BLaER1 treated with 17β-estradiol and CSF1 and Interleukin-3, amounts not matched to agents 10 nM and 100 nM (cell line): ENCODE results near the gene GPRC5C.
"Not testable (repeated sequence)": the region's sequence is repeated elsewhere in the genome, so short reads cannot be mapped to it uniquely, and the experiment has no call there.

ENCODE experiments used
- H3K27ac ChIP-seq, 11 experiments: shearing (Covaris generic); formaldehyde crosslinking; 2 replicates each; pipeline ENCODE4 v1.8.1; 2022
- H3K27me3 ChIP-seq, 11 experiments: shearing (Covaris generic); formaldehyde crosslinking; 2 replicates each; pipeline ENCODE4 v1.8.1; 2022
- H3K36me3 ChIP-seq, 11 experiments: shearing (Covaris generic); formaldehyde crosslinking; 2 replicates each; pipeline ENCODE4 v1.8.1; 2022
- H3K4me1 ChIP-seq, 10 experiments: shearing (Covaris generic); formaldehyde crosslinking; 2 replicates each; pipeline ENCODE4 v1.8.1; 2022
- H3K4me2 ChIP-seq, 11 experiments: shearing (Covaris generic); formaldehyde crosslinking; 2 replicates each; pipeline ENCODE4 v1.8.1; 2022
- H3K4me3 ChIP-seq, 10 experiments: shearing (Covaris generic); formaldehyde crosslinking; 2 replicates each; pipeline ENCODE4 v1.8.1; 2022
- H3K9ac ChIP-seq, 11 experiments: shearing (Covaris generic); formaldehyde crosslinking; 2 replicates each; pipeline ENCODE4 v1.8.1; 2022
- H3K9me3 ChIP-seq, 11 experiments: shearing (Covaris generic); formaldehyde crosslinking; replicated peaks in 1 of 11; 2 replicates each; pipeline ENCODE4 v1.8.1; 2022
- H4K20me1 ChIP-seq, 11 experiments: shearing (Covaris generic); formaldehyde crosslinking; 2 replicates each; pipeline ENCODE4 v1.8.1; 2022
- Cebpa-rat ChIP-seq, 11 experiments: shearing (Covaris generic); IDR thresholded peaks; 2 replicates each; pipeline ENCODE4 v1.8.1; 2022

Gene GPRC5C

DNA sequence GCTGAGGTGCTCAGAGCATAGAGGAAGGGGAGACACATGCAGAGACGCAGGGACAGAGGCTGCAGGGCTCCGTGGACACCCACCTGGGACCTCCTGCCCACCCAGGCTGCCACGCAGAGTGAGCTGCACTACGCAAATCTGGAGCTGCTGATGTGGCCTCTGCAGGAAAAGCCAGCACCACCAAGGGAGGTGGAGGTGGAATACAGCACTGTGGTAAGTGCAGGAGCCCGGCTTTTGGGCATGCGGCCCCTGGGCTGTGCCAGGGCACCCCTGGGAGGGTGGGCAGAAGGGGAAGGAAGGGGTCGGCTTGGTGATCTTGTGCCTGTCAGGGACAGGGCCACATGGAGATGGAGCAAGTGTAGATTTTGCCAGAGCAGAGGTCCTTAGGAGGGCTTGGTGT, 49.7 kb downstream of the GPRC5C start:
- no peak overlapping the region for H3K4me3 ChIP-seq
- no peak overlapping the region for H3K9ac ChIP-seq
- peak overlapping the region in 2 of 11 experiments; percentile 9 to 16; a peak in 1 of 22 replicates for H3K4me2 ChIP-seq
- no peak overlapping the region for H3K27ac ChIP-seq
- no peak for TF ChIP-seq Cebpa-rat (IDR thresholded peaks at IDR 0.05)
- H3K4me1 ChIP-seq: peaks cover 32 to 47% (median 36%) of the 10 kb centered on the region in 10 experiments
- H3K9me3 ChIP-seq: peaks cover 0 to 3% (median 0%) of the 10 kb centered on the region in 11 experiments; a peak in 6 of 22 replicates
- H3K36me3 ChIP-seq: peaks cover 0 to 80% (median 0%) of the 10 kb centered on the region in 11 experiments; a peak in 6 of 22 replicates
- peaks cover 0 to 10% (median 0%) of the 10 kb centered on the region in 11 experiments; a peak in 2 of 22 replicates for H4K20me1 ChIP-seq
- H3K27me3 ChIP-seq: no peaks in the 10 kb centered on the region

DNA sequence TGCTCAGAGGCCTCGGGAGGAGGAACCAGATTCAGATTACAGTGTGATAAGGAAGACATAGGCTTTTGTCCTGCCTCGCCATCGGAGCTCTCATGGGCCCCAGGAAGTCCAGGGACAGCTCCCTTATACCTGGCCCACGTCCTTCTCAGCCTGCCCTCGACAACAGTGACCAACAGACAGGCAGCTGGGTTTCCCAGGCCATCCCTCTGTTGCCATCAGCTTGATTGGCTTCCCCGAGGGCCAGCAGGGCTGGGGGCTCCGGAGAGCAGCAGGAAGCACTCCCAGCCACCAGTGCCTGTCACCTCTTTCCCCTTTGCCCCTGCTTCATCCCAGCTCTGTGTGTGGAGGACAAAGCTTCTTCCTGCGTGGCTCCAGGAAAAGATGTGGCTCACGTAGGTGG, 52.2 kb downstream of the GPRC5C start:
- Histone ChIP-seq H3K4me3 (no peak overlapping the region), H3K27ac (no peak overlapping the region), H3K4me2 (no peak overlapping the region), H3K27me3 (no peaks in the 10 kb centered on the region), H3K4me1 (peaks cover 14 to 26% (median 14%) of the 10 kb centered on the region in 10 experiments), H3K36me3 (peaks cover 0 to 88% (median 0%) of the 10 kb centered on the region in 11 experiments; a peak in 6 of 22 replicates), H3K9me3 (peaks cover 12 to 21% (median 16%) of the 10 kb centered on the region in 11 experiments; a peak in 21 of 22 replicates), H4K20me1 (no peaks in the 10 kb centered on the region; a peak in 1 of 22 replicates), H3K9ac (no peak overlapping the region)
- TF ChIP-seq Cebpa-rat (IDR thresholded peaks at IDR 0.05): no peak

DNA sequence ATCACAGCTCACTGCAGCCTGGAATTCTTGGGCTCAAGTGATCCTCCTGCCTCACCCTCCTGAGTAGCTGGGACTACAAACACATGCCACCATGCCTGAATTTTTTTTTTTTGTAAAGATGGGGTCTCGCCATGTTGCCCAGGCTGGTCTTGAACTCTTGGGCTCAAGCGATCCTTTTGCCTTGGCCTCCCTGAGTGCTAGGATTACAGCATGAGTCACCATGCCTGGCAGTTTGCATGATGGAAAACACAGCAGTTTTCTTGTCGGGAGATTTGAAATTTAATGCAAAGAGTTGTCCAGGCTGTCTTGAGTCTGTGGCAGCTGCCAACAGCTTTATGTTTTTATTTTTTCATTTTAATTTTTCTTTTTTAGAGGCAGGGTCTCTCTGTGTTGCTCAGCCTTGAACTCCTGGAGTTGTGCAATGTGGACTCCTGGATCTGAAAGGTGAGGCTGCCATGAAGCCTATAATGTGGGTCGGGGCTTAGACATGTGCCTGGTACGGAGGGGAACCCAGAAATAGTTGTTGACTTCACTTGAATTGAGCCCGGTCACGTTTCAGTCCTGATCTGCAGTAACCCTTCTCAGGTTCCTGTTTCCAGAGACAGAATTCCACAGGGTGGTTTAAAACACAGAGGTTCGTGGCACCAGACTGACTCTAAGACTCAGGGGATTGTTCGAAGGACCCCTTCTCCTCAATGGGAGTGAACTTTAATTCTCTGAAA, 53.3 kb downstream of the GPRC5C start:
- Histone ChIP-seq H3K27me3 (no peaks in the 10 kb centered on the region), H3K36me3 (peaks cover 0 to 84% (median 0%) of the 10 kb centered on the region in 11 experiments; a peak in 6 of 22 replicates), H3K4me1 (peaks cover 2 to 14% (median 3%) of the 10 kb centered on the region in 10 experiments; a peak in 17 of 20 replicates), H3K4me3 (no peak overlapping the region), H3K27ac (no peak overlapping the region), H3K9ac (no peak overlapping the region), H4K20me1 (no peaks in the 10 kb centered on the region; a peak in 1 of 22 replicates), H3K9me3 (peaks cover 12 to 21% (median 17%) of the 10 kb centered on the region in 11 experiments; a peak in 21 of 22 replicates), H3K4me2 (no peak overlapping the region; a peak in 1 of 22 replicates)
- no peak for TF ChIP-seq Cebpa-rat (IDR thresholded peaks at IDR 0.05)

DNA sequence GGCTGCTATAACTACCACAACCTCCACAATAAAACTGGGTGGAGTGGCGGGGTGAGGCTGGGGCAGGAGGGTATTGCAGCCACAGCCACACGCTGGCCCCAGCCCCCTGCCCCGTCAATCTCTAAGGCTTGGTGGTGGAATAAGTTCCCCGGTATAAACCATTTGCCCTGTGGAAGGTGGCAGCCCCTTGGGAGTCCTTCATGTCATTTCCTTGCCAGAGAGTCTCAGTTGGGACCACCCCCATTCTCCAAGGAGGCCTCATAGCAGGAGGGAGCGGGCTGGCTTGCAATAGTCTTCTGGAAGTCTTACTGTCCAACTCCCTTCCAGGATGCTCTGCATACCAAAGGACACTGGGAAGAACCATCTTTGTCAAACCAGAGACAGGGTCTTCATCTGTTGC, 54.0 kb downstream of the GPRC5C start:
- H3K9me3 ChIP-seq: peaks cover 12 to 21% (median 17%) of the 10 kb centered on the region in 11 experiments; a peak in 21 of 22 replicates
- H3K27ac ChIP-seq: no peak overlapping the region
- no peaks in the 10 kb centered on the region for H3K27me3 ChIP-seq
- H3K4me1 ChIP-seq: peaks cover 0 to 8% (median 0%) of the 10 kb centered on the region in 10 experiments; a peak in 5 of 20 replicates
- no peak overlapping the region for H3K9ac ChIP-seq
- H4K20me1 ChIP-seq: no peaks in the 10 kb centered on the region; a peak in 1 of 22 replicates
- TF ChIP-seq Cebpa-rat (IDR thresholded peaks at IDR 0.05): no peak
- peak overlapping the region in 1 of 11 experiments; percentile 10; a peak in 1 of 22 replicates for H3K4me2 ChIP-seq
- peaks cover 0 to 77% (median 0%) of the 10 kb centered on the region in 11 experiments; a peak in 6 of 22 replicates for H3K36me3 ChIP-seq
- no peak overlapping the region for H3K4me3 ChIP-seq

DNA sequence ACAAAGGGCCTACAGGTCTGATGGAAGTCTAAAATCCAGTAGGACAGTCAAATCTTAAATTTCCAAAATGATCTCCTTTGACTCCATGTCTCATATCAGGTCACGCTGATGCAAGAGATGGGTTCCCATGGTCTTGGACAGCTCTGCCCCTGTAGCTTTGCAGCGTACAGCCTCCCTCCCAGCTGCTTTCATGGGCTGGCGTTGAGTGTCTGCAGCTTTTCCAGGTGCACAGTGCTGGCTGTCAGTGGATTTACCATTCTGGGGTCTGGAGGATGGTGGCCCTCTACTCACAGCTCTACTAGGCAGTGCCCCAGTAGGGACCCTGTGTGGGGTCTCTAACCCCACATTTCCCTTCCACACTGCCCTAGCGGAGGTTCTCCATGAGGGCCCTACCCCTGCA, 56.4 kb downstream of the GPRC5C start:
- H4K20me1 ChIP-seq, H3K27me3 ChIP-seq, H3K27ac ChIP-seq, H3K4me3 ChIP-seq, H3K9ac ChIP-seq, H3K4me2 ChIP-seq: not testable (repeated sequence)
- peaks cover 0 to 27% (median 4%) of the 10 kb centered on the region in 10 experiments; a peak in 10 of 20 replicates for H3K4me1 ChIP-seq
- peaks cover 0 to 53% (median 0%) of the 10 kb centered on the region in 11 experiments; a peak in 6 of 22 replicates for H3K36me3 ChIP-seq
- peaks cover 12 to 21% (median 17%) of the 10 kb centered on the region in 11 experiments; a peak in 21 of 22 replicates for H3K9me3 ChIP-seq

DNA sequence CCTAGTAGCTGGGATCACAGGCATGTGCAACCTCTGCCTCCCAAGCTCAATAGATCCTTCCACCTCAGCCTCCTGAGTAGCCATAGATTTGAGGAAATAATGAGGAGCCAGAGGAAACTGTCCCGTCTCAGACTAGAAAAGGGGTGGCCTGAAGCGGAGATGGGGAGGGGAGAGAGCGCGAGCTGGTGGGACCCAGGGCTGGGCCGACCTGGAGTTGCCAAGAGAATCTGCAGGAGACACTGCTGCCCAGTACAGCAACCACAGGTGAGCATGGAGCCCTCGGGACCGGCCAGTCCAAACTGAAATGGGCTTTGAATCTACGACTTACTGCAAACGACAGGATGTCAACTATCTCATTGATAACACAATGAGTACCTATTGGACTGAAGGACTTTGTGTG, 58.8 kb downstream of the GPRC5C start:
- peaks cover 0 to 29% (median 0%) of the 10 kb centered on the region in 11 experiments; a peak in 4 of 22 replicates for H3K36me3 ChIP-seq
- H3K4me3 ChIP-seq: no peak overlapping the region
- H3K9ac ChIP-seq: no peak overlapping the region
- no peak for TF ChIP-seq Cebpa-rat (IDR thresholded peaks at IDR 0.05)
- H3K27ac ChIP-seq: no peak overlapping the region
- peak overlapping the region in 2 of 11 experiments; percentile 72 to 73; a peak in 2 of 22 replicates for H3K4me2 ChIP-seq
- peaks cover 12 to 21% (median 17%) of the 10 kb centered on the region in 11 experiments; a peak in 21 of 22 replicates for H3K9me3 ChIP-seq
- H3K4me1 ChIP-seq: peaks cover 0 to 35% (median 14%) of the 10 kb centered on the region in 10 experiments; a peak in 12 of 20 replicates
- no peaks in the 10 kb centered on the region for H3K27me3 ChIP-seq
- no peaks in the 10 kb centered on the region for H4K20me1 ChIP-seq

DNA sequence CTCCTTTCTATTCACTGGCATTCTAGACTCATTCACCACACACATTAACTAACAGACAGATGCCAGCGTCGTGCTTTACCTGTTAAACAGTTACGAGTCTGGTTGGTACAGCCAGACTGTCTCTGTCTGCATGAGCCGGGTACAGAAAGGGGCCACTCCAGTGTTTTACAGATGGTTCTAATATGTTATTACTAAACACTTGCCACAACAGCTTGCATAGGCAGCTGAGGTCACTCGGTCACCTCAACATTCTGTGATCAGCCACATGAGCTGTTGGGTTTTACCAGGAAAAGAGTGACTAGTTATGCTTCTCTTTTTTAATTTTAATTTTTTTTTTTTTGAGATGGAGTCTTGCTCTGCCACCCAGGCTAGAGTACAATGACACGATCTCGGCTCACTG, 59.7 kb downstream of the GPRC5C start:
- Histone ChIP-seq H3K4me1 (peaks cover 0 to 41% (median 16%) of the 10 kb centered on the region in 10 experiments; a peak in 12 of 20 replicates), H3K27ac (no peak overlapping the region), H3K9me3 (peaks cover 12 to 21% (median 17%) of the 10 kb centered on the region in 11 experiments; a peak in 21 of 22 replicates), H3K27me3 (no peaks in the 10 kb centered on the region), H3K36me3 (peaks cover 0 to 19% (median 0%) of the 10 kb centered on the region in 11 experiments; a peak in 4 of 22 replicates), H3K4me3 (no peak overlapping the region), H3K9ac (peak overlapping the region in 2 of 11 experiments; percentile 1 to 4; a peak in 2 of 22 replicates), H4K20me1 (no peaks in the 10 kb centered on the region), H3K4me2 (peak overlapping the region in 5 of 11 experiments; percentile 1 to 73 (median 52); a peak in 7 of 22 replicates)
- TF ChIP-seq Cebpa-rat (IDR thresholded peaks at IDR 0.05): no peak

DNA sequence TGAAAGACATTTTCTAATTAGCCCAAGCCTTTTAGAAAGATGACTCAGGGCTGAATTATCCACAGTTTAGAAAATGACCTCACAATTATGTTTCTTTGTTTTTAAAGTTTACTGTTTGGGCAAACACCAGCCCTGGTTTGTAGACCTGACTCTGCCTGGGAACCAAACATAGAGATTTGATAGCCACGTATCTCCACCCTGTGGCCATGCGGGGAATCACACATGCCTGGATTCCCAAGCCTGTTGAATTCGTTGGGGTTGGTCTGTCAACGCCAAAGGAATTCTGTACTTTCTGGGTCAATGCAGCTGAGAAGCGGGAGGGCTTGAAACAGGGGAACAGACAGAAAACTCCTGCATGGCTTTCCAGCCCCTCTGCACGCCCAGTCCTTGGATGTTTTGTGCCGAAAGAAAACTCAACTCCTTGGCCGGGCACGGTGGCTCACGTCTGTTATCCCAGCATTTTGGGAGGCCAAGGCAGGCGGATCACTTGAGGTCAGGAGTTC, 61.5 kb downstream of the GPRC5C start:
- Histone ChIP-seq H3K4me2 (peak overlapping the region in 2 of 11 experiments; percentile 20 to 42; a peak in 1 of 22 replicates), H3K27ac (no peak overlapping the region), H3K27me3 (no peaks in the 10 kb centered on the region), H4K20me1 (no peaks in the 10 kb centered on the region), H3K9ac (no peak overlapping the region), H3K9me3 (peaks cover 5 to 8% (median 6%) of the 10 kb centered on the region in 11 experiments; a peak in 21 of 22 replicates), H3K4me1 (peaks cover 5 to 52% (median 25%) of the 10 kb centered on the region in 10 experiments; a peak in 14 of 20 replicates), H3K4me3 (no peak overlapping the region), H3K36me3 (peaks cover 0 to 2% (median 0%) of the 10 kb centered on the region in 11 experiments; a peak in 1 of 22 replicates)
- no peak for TF ChIP-seq Cebpa-rat (IDR thresholded peaks at IDR 0.05)
